HL-60 (cell line): ENCODE results near the gene ADD3.

Experiments
- DNase-seq, 2 experiments: peaks; one replicate each; pipeline ENCODE4 v3.0.0-alpha.2; 2010 to 2020; ENCODE audit warnings: low read depth in 1 of 2, low spot score in 1 of 2
- H3K27ac ChIP-seq: fragments of 250-450 bp; sonication (Bioruptor Pico); replicated peaks from 2 replicates; pipeline ENCODE4 v1.5.1; 2020; ENCODE audit warnings: mild to moderate bottlenecking, moderate library complexity
- H3K27me3 ChIP-seq: fragments of 250-450 bp; sonication (Bioruptor Pico); 2 replicates; pipeline ENCODE4 v1.5.1; 2021; ENCODE audit warnings: mild to moderate bottlenecking, moderate library complexity; ENCODE audit not compliant: insufficient read depth, poor library complexity, severe bottlenecking
- H3K4me3 ChIP-seq: replicated peaks from 2 replicates; pipeline ENCODE4 v1.5.1; 2011; ENCODE audit warnings: mild to moderate bottlenecking, control low read depth, low read length; ENCODE audit not compliant: insufficient read depth
- CTCF ChIP-seq: IDR thresholded peaks from one replicate; pipeline ENCODE4 v1.5.1; 2011; ENCODE audit warnings: low read length, control low read depth, inconsistent platforms; ENCODE audit not compliant: insufficient read depth
- GABPA ChIP-seq: IDR thresholded peaks from 2 replicates; pipeline ENCODE4 v1.6.1; 2012; ENCODE audit warnings: low read depth
- POLR2AphosphoS5 ChIP-seq: IDR thresholded peaks from 2 replicates; pipeline ENCODE4 v1.6.1; 2012; ENCODE audit warnings: low read depth
- REST ChIP-seq: IDR thresholded peaks from 2 replicates; pipeline ENCODE4 v1.6.1; 2012; ENCODE audit warnings: low read depth; ENCODE audit not compliant: insufficient replicate concordance
- SPI1 ChIP-seq: IDR thresholded peaks from 2 replicates; pipeline ENCODE4 v1.6.1; 2012; ENCODE audit warnings: low read depth, mild to moderate bottlenecking, borderline replicate concordance

Gene ADD3

DNA sequence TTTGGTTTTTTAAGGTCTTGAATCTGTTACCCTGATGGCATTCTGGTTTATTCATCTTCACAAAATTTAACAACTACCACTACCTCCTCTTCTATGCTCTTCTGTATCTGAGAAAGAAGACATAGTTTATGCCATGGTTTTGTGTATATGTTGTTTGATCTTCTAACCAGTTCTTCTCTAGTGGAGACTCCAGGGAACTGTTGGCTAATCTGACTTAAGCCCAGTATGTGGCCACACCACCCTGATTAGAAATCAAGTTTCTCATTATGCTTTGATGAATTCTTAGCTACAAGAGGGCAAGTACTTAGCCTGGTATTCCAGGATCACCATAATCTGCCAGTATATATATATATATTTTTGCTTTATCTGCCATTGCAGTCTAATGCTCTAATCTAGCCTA, 100.1 kb downstream of the ADD3 start:
- DNase-seq = no peak
- TF ChIP-seq CTCF (no peak), REST (no peak), POLR2AphosphoS5 (no peak), GABPA (no peak), SPI1 (no peak)
- no peaks in the 10 kb centered on the region for H3K27me3 ChIP-seq
- no peak overlapping the region for H3K27ac ChIP-seq
- no peak overlapping the region for H3K4me3 ChIP-seq

GRCh38 chr10:110109511-110109910, 101.7 kb downstream of the ADD3 start:
- H3K27me3 ChIP-seq = no peaks in the 10 kb centered on the region
- DNase-seq = no peak
- TF ChIP-seq POLR2AphosphoS5 (no peak), REST (no peak), CTCF (no peak), SPI1 (no peak), GABPA (no peak)
- no peak overlapping the region for H3K27ac ChIP-seq
- H3K4me3 ChIP-seq = no peak overlapping the region

- no peak overlapping the region for H3K4me3 ChIP-seq
- no peak overlapping the region for H3K27ac ChIP-seq
Observed at GRCh38 chr10:110110338-110110737, 102.6 kb downstream of the ADD3 start.

More at GRCh38 chr10:110110338-110110737, 102.6 kb downstream of the ADD3 start:
- H3K27me3 ChIP-seq = no peaks in the 10 kb centered on the region
- TF ChIP-seq SPI1 (no peak), REST (no peak), POLR2AphosphoS5 (no peak), GABPA (no peak), CTCF (no peak)
- no peak for DNase-seq
